ENCODE measurements around the gene RBBP4. TPM values are rescaled to one million over a fixed set of nuclear protein-coding genes. Genes with fewer than 3 reads are reported as not detected.

RBBP4 gene
- total and polyA plus RNA-seq, 2 of the 8 experiments (the other 6 are each of a cell fraction or from before 2014, with no cell fraction given), result 147 to 397 TPM

- TF ChIP-seq TEAD4 (IDR thresholded peaks at IDR 0.05; ENCODE audit: low read depth, low read length) (no peak), JUND (IDR thresholded peaks at IDR 0.05; ENCODE audit: low read length) (no peak), GABPA (IDR thresholded peaks at IDR 0.05; ENCODE audit: borderline replicate concordance, insufficient read depth, low read length) (no peak), RXRA (IDR thresholded peaks at IDR 0.05; ENCODE audit: insufficient read depth, low read depth, low read length) (no peak), CHD7 (IDR thresholded peaks at IDR 0.05; ENCODE audit: insufficient replicate concordance, low read length) (no peak)
These were observed 14.9 kb downstream of the RBBP4 start (continued) for GRCh38 chr1:32665915-32666314.
